NCI-H146 treated with DMSO at 0.1 percent for 48 hours (cell line): ENCODE results near the gene STXBP4.
A peak's percentile ranks its signal among the peaks of the same experiment; 100 is the strongest.

Source experiments
- DNase-seq: peaks from one replicate; lab custom pipeline; 2025; ENCODE audit not compliant: unreplicated experiment; lab: John Stamatoyannopoulos, UW

STXBP4 gene, protein sequence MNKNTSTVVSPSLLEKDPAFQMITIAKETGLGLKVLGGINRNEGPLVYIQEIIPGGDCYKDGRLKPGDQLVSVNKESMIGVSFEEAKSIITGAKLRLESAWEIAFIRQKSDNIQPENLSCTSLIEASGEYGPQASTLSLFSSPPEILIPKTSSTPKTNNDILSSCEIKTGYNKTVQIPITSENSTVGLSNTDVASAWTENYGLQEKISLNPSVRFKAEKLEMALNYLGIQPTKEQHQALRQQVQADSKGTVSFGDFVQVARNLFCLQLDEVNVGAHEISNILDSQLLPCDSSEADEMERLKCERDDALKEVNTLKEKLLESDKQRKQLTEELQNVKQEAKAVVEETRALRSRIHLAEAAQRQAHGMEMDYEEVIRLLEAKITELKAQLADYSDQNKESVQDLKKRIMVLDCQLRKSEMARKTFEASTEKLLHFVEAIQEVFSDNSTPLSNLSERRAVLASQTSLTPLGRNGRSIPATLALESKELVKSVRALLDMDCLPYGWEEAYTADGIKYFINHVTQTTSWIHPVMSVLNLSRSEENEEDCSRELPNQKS

DNA sequence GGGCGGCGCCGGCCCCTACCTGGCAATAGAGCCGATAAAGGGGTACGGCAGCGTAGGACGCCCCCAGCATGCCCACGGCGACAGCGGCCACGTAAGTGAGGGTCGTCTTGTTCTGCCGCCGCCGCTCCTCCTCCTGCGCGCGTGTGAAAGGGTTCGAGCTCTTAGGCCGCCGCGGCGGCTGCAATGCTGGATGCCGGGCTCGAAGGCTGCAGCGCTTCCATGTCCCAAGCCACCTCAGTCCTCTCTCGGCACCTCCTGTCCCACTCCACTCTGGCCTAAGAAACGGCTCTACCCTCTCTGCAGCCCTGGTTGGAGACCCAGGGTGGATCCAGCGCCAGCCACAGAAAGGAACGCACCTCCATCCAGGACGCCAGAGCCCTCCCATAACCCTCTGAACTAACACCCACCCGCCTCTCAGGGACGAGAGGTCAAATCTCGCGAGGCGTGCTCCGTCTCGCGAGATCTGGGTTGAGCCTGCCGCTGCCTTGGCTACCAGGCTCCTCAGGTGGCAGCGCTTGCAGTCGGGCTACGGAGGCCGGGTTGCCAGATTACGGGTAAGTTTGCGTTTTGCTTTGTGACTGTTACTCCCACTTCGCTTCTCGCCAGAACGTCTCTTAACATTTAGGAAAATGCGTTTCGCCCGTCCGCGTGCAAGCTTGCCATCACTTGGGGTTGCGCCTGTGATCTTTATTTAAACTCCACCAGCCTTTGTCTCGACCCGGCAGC, at the start of gene STXBP4, which contains the start of gene COX11:
Gene STXBP4 (plus strand): TSS at position 504 of the 726 bp plus-strand sequence. CDS start 17,455 bp downstream, outside the sequence.
Gene COX11 (minus strand): TSS at position 393 of the 726 bp plus-strand sequence. CDS start 8 bp downstream, at position 385.
- peak; percentile 88 for DNase-seq

DNA sequence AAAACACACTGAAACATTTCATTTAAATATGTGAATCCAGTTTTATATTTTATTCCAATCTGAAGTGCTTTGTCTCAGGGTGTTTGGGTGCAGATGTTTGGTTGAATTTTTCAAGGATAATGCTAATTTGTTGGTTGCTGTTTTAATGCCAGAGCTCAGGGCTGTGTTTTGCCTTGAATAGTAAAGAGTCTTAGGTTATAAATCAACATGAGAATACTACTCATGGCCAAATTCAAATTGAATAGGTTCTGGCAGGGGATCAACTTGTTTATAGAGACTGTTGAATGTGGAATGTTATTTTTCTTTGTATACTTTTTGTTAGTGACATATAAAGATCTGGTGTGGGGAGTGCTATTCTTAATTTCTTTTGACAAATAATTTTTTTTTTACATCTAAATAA, 49.1 kb upstream of the STXBP4 start:
- DNase-seq = no peak

DNA sequence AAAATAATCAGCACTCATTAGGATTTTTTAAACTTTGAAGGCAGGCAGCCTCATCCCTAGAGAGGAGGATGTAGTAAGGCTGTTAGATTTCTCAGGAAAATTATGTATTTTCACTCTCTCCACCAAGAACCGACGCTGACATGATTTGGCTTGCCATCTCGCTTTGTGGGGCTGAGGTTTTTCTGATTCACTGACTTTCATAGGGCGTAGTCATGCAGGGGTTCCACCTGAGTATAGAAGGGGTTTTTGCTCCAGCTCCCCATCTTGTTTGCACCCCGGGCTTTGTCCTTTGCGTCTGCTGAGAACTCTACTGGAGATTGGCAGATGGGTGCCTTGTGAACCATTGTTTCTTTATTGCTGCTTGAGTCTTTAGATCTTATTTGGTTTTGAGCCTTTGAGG, 47.7 kb upstream of the STXBP4 start:
- no peak for DNase-seq

DNA sequence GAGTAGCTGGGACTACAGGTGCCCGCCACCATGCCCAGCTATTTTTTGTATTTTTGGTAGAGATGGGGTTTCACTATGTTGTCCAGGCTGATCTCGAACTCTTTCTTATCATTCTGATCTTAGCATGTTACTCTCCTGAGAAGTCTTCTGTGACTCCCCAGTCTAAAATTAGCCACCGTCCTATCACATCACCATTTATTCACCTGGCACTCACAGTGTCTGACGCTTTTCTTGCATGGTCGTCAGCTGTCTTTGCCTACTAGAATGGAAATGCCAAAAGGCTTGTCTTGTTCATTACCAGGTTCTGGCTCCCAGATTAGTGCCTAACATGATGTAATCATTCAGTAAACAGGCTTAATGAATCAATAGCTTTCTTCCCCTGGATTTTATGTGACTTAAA, 44.2 kb upstream of the STXBP4 start:
- DNase-seq = no peak

DNA sequence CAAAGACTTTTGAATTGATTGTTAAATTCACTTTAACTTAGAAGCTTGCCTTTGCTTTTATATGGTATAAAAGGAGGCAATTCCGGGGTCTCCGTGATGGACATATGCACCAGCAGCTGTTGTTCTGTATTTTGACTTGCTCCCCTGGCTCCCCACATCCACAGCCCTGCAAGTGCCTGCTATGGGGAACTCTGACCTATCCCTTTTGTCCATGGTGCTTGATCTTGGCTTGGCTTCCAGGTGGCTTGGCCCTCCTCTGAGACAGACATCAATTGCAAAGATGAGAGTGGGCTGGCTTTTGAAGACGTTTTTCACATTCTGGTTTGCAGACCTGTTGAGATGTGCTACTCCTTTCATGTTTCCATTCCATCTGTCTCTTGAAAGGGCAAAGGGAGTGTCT, 41.0 kb upstream of the STXBP4 start:
- no peak for DNase-seq

DNA sequence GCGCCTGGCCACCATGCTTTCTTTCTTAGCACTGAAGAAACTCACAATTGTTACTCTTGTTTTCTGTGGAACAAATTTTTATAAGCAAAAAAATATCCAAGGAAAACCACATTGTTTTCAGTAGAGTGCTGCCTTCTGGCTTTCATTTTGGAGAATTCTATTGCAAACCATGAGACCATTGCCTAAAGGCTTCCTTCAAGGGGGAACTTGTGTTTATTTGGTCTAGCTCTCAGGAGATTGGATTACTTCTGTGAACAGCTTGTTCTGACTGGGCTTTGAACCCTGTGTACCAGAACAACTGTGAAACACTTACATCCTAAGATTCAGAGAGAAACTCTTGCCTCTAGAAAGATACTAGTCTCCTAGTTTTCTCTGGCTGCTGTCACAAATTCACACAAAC, 35.9 kb upstream of the STXBP4 start:
- DNase-seq = no peak

DNA sequence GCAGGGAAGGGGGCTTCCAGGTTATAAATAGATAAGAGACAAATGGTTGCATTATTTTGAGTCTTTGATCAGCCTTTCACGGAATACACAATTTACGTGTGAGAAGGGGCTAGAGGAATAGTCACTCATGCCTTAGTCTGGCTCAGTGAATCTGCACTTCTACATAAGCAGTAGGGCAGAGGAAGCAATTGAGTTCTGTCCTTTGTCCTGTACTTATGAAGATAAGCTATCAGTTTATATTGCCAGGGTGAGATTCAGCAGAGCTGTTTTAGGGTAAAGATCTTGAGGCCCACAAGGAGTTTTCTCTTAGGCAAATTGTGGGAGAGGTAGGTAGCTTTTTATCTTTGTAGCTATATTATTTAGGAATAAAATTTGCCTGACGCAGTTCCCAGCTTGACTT, 34.6 kb upstream of the STXBP4 start:
- no peak for DNase-seq

DNA sequence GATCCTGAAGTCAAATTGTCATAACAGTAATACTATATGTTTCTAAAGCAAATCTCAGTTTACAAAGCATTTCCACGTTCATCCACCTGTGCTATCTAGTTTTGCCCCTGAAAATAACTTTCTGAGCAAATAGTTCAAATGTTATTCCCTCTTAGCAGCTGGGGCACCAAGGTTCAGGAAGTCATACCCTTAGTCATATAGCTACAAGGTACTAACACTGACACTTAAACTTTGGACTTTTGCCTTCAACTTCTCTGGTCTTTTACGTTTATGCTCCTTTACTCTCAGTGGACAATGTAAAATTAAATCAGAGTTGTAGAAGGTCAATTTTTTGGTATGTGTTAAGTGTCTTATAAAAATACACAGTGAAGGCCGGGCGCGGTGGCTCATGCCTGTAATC, 33.1 kb upstream of the STXBP4 start:
- DNase-seq = no peak

DNA sequence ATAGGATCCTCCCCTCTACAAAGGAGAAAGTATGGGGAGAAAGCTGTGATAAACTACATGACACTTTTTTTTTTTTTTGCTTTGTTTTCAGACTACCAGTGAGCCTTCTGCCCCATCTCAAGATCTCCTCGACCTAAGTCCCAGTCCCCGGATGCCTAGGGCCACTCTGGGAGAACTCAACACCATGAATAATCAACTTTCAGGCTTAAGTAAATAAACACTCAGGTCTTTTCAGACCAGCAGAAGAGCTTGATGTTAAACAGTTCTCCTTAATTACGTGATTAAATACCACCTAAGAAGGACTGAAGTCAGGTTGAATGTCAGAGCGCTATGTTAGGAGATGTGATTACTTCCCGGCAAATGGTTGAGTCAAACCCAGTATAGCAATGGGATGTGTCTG, 31.5 kb upstream of the STXBP4 start:
- no peak for DNase-seq

DNA sequence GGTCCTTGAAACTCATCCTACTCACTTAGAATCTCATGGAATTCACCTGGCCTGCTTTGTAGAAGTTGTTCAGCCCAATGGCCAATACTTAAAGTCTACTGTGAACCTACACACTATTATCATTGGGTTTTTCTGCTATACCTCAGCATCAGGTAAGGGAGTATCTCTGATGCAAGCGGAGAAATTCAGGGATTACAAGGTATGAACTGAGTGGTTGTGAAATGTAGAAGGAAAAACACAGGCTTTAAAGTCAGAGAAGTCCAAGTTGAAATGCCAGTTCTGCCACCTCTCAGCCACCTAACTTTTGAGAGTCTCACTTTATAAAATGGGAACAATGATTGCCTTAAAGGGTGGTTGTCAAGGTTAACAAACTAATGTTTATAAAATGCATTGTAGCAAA, 31.1 kb upstream of the STXBP4 start:
- DNase-seq = no peak

DNA sequence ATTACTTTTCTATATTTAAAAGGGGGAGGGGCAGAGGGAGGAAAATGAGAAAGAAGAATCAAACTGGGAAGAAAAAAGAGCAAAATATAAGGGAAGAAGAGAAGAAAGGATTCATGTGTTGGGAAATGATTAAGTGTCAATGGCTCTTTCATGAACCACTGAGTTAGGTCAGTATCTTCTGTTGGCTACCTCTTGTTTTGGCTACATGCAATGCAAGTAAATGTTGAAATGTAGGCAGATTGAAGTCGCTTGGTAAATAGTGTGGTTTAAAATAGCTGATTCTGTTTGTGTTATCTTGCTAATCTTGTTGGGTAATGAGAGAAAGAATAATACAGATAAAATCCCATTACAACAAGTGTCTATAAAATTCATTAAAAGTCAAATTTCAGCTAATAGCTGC, 27.3 kb upstream of the STXBP4 start:
- DNase-seq = no peak

DNA sequence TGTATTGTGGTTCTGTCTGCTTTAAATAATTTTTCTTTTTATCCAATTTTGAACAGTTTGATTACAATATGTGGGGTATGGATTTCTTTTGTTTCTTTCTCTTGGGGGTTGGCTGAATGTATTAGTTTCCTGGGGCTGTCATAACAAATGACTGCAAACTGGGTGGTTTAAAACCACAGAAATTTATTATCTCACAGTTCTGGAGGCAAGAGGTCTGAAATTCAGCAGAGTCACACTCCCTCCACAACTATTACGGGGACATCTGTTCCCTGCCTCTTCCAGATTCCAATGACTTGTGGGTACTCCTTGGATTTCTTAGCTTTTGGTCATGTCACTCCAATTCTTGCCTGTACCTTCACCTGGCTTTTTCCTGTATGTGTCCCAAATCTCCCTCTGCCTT, 23.8 kb upstream of the STXBP4 start:
- no peak for DNase-seq

DNA sequence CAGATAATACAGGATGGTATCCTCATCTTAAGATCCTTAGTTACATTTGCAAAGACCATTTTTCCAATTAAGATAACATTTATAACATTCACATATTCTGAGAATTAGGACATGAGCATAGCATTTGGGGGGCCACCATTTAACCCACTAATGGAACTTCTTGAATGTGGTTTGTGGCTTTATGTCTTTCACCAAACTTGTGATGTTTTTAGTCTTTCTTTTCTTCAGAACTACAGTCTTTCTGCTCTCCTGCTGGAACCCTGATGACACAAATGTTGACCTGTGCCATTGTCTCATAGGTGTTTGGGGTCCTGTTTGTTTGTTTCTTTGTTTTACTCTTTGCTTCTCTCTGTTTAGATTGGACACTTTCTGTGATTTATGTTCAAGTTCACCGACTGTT, 23.3 kb upstream of the STXBP4 start:
- no peak for DNase-seq

DNA sequence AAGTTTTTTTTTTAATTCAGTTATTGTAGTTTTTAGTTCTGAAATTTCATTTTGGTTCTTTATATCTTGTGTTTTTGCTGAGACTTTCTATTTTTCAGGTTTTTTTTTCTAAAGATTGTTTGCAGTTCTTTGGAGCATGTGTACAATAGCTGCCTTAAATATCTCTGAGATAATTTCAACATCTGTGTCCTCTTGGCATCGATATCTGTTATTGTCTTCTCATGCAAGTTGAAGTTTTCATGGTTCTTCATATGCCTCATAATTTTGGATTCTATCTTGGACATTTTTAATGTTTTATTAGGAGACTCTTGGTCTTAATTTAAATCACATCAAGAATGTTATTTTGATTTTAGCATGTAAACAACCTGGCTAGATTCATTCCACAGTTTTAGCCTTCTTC, 22.9 kb upstream of the STXBP4 start:
- no peak for DNase-seq

DNA sequence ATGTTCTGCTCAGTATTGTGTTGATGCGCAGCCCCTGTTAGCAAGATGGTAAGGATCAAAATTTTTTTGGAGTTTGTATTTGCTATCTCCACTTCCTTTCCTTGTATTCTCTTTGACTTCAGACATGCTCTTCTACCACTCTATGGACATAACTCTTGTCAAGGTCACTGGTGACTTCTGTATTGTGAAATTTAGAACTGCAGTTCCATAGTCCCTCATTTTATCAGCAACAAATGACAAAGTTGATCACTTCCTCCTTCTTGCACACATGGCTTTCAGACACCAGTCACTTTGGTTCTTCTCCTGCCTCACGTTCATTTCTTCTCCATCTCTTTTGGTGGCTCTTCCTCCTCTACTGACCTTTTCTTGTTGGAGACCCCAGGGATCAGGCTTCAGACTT, 21.2 kb upstream of the STXBP4 start:
- DNase-seq = no peak

DNA sequence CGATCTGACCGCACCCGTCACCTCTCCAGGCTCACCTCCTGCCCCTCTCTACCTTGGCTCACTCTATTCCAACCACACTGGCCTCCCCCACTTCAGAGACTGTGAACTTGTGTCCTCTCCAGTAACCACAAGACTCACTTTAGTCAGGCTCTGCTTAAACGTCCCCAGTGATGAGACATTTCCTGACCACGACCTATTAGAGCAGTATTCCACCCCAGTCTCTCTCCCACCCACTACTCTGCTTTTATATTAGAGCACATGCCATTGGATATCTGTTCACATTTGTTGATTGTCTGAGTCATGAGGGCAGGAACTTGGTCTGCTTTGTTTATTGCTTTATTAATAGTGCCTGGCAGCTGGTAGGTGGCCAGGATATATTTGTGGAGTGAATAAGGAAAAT, 20.2 kb upstream of the STXBP4 start:
- no peak for DNase-seq

DNA sequence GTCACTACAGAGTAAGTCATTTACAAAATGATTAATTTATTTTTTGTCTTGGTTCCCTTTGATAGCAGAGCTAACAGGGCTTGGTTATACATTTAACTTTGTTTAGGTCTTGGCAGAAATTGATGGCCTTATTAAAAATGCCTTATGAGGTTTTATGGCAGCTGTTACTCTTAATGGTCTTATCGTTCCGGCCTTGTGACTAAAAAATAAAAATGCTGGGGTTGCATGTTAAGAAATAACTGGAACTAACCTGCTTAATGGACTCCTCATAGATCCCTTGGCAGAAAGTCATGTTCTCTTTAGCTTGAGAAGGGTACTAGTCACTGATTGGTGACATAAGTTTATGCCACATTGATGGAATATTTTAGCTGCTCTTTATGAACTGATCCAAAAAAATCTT, 18.4 kb upstream of the STXBP4 start:
- DNase-seq = no peak

DNA sequence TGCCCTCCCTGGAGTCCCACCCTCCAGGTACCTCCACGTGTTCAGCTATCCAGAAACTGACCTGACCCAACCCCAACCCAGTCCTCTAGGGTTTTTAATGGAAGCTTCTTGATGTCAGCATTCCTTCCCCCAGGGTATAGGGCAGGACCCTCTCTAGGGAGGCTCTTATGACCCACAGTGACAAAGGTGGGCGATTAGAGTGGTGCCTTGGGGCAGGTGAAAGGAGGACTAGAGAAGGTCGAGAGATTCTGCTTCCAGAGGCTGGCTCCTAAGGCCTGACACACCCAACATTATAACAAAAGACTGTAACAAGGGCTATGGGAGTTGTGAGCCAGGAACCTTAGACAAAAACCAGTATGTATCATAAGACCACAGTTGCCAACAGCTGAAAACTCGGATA, 17.3 kb upstream of the STXBP4 start:
- DNase-seq = no peak

DNA sequence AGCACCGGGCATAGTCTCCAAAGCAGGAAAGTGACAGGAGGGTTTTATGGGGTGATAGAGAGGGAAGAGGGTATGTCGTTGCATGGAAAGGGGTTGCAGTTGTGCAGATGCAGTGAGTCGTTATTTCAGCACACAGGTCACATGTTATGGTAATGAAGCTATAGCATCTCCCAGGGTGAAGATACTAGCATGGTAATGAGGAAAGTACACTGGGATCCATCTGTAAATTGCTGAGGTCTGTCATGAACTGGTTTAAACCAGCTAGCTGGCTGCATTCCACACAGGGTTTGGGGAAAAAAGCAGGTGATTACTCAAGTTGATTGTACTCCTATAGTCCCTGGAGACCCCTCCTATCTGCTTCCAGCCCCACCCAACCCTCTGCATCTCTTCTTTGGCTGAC, 11.8 kb upstream of the STXBP4 start:
- no peak for DNase-seq

DNA sequence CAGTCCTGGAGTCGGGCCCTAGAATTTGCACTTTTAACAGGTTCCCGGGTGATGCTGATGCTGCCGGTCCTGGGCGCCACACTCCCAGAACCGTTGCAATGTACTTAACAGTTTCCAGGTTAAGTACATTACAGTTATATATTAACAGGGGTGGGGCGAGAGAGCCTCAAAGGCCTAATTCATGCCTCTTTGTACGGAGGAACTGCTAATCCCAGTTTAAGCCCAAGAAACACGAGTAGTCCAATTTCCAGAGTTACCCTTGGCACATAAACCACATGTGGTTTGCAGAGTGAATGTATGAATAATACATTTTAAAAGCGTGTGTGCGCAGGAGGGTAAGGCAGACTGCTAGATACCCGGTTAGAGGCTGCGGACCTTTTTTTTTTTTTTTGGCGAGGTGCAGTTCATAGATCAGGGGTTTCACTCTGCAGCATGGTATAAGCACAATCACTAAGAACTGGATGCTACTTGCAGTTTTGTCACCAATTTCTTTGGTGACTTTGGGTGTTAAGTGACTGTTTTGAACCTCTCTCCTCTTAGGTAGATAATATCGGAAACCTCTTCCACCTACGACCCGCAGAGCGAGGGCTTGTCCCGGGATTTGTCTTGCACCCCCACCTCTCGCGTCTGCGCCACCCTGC, 824 bp upstream of the STXBP4 start:
- DNase-seq = peak; percentile 39

DNA sequence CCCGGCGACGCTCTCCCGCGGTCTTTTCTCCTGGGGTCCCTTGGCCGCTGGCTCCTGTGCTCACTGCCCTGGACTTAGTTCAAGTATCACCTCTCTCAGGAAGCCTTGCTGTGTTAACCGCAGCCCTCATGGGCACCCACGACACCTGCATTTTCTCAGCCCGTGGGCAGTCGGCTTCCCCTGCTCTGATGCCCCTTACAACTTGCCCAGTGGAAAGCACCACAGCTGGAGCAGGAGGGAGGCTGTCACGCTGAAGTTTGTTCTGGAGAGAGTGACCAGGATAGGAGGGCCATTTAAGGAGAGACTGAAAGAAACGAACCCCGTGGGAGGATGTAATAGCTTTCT, 395 bp downstream of the STXBP4 start:
- peak; percentile 35 for DNase-seq
